Cardiac muscle cell (in vitro differentiated cells and primary cell): ENCODE data around the gene MBP. TPM values are rescaled to one million over a fixed set of nuclear protein-coding genes. Genes with fewer than 3 reads are reported as not detected.

Source experiments
- DNase-seq, 2 donors: peaks; one replicate each; pipeline versions ENCODE4 v3.0.0 to v3.0.0-alpha.2; 2010 to 2017; ENCODE audit warnings: low read depth in 1 of 2, low spot score in 1 of 2
- H3K27ac ChIP-seq: fragments of 200-600 bp; sonication (generic); 2 replicates; pipeline ENCODE4 v1.5.1; 2016
- H3K27me3 ChIP-seq: fragments of 200-600 bp; sonication (generic); 2 replicates; pipeline ENCODE4 v1.6.0; 2016; ENCODE audit warnings: control low read depth
- H3K36me3 ChIP-seq: fragments of 200-600 bp; sonication (generic); 2 replicates; pipeline ENCODE4 v1.5.1; 2016; ENCODE audit warnings: control low read depth
- H3K4me1 ChIP-seq: fragments of 200-600 bp; sonication (generic); 2 replicates; pipeline ENCODE4 v1.8.1; 2017; ENCODE audit warnings: low read depth, mild to moderate bottlenecking, mixed run types
- H3K4me3 ChIP-seq: fragments of 200-600 bp; sonication (generic); 2 replicates; pipeline ENCODE4 v1.5.1; 2016; ENCODE audit warnings: mild to moderate bottlenecking
- H3K9me3 ChIP-seq: fragments of 200-600 bp; sonication (generic); 2 replicates; pipeline ENCODE4 v1.5.1; 2017; ENCODE audit warnings: low read depth, mild to moderate bottlenecking, control low read depth
- polyA plus RNA-seq: library from polyadenylated mRNA; unstranded; fragments of >200 nt; fragmentation: Nextera tagmentation; extraction: Ambion mirVana; gene quantifications from 2 replicates; pipeline ENCODE4 v1.2.1, GENCODE V29; 2016
- total RNA-seq: library from RNA; depleted of rRNA; stranded (reverse); fragments of >200 nt; gene quantifications from 2 replicates; pipeline ENCODE4 v1.2.3, GENCODE V29; 2016
- TF ChIP-seq, protein P1 (sequence below): IDR thresholded peaks from 2 replicates; pipeline ENCODE4 v1.5.1; 2012; ENCODE audit warnings: low read depth, mild to moderate bottlenecking, low read length

Gene MBP
- total and polyA plus RNA-seq, 2 experiments from 2014 or later: 0.32 to 0.42 TPM

DNA sequence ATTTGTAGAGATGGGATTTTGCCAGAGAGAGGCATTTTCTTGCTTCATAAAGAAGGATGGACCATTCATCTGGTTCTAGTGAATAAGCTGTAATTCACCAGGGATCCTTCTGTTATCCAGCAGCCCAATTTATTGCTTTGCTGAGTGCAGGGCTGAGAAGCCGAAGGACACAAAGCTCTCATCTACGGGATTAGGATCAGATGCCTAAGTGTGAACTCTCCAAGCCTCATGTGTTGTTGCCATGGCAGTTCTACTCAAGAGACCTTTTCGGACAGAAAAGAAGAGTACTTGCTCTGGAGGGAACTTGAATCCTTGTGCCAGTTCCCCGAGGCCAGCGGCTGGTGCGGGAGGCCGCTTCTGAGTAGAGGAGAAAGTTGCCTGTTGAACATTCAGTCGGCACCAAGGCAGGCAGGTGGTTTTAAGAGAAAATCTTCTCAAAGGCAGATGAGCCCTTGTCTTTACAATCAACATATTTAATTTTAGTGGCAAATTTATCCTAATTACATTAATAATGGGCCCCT is 38.4 kb upstream of the MBP start:
- H3K4me3 ChIP-seq: no peak overlapping the region
- TF ChIP-seq, protein P1, sequence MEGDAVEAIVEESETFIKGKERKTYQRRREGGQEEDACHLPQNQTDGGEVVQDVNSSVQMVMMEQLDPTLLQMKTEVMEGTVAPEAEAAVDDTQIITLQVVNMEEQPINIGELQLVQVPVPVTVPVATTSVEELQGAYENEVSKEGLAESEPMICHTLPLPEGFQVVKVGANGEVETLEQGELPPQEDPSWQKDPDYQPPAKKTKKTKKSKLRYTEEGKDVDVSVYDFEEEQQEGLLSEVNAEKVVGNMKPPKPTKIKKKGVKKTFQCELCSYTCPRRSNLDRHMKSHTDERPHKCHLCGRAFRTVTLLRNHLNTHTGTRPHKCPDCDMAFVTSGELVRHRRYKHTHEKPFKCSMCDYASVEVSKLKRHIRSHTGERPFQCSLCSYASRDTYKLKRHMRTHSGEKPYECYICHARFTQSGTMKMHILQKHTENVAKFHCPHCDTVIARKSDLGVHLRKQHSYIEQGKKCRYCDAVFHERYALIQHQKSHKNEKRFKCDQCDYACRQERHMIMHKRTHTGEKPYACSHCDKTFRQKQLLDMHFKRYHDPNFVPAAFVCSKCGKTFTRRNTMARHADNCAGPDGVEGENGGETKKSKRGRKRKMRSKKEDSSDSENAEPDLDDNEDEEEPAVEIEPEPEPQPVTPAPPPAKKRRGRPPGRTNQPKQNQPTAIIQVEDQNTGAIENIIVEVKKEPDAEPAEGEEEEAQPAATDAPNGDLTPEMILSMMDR: no peak
- no peak for DNase-seq
- no peaks in the 10 kb centered on the region for H3K9me3 ChIP-seq
- no peak overlapping the region for H3K27ac ChIP-seq
- no peaks in the 10 kb centered on the region for H3K4me1 ChIP-seq
- no peaks in the 10 kb centered on the region for H3K27me3 ChIP-seq
- H3K36me3 ChIP-seq: no peaks in the 10 kb centered on the region

DNA sequence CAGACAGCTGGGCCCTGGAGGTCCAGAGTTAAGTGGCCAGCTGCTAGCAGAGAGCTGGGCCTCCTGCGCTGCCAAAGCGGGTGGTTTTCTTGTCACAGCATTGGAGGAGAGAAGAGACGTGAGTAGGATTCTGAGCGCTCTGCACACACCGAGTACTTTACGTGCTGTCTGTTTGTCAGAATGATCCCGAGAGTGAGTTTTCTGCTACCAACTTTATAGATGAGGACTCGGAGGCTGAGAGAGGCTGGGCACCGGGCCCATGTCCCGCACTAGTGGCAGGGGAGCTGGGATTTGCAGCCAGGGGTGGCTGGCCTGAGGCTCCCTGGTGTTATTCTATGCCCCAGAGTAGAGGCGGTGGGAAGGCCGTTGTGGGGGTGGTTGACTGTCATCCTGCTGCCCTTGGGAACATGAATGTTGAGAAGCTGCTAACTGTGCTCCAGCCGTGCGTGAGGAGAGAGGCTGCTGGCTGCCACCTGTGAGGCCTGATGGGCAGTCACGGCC is 36.3 kb upstream of the MBP start:
- Histone ChIP-seq H3K4me1 (no peaks in the 10 kb centered on the region), H3K9me3 (no peaks in the 10 kb centered on the region), H3K27me3 (no peaks in the 10 kb centered on the region), H3K36me3 (no peaks in the 10 kb centered on the region), H3K27ac (no peak overlapping the region), H3K4me3 (no peak overlapping the region)
- DNase-seq: no peak
- TF ChIP-seq, protein P1: no peak

DNA sequence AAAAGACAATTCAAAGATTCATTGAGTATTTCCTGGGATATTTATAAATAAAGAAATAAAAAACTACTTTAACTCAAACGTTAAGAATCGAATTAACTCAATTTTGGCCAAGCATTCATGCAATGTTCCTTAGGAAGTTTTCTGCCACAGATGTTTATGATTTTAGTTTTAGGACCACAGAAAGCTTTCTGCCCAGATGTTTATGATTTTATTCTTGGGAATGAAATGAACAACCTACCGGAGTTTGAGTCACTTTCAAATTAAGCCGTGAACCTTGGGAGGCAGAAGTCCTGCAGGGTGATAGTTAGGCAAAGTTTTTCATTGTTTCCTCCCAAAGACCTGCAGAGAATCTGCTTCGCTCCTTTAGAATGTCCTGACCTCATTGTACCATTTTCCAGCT is 34.7 kb upstream of the MBP start:
- H3K9me3 ChIP-seq: no peaks in the 10 kb centered on the region
- no peak overlapping the region for H3K4me3 ChIP-seq
- no peaks in the 10 kb centered on the region for H3K4me1 ChIP-seq
- H3K36me3 ChIP-seq: no peaks in the 10 kb centered on the region
- no peak for DNase-seq
- no peaks in the 10 kb centered on the region for H3K27me3 ChIP-seq
- no peak overlapping the region for H3K27ac ChIP-seq
- TF ChIP-seq, protein P1: no peak

DNA sequence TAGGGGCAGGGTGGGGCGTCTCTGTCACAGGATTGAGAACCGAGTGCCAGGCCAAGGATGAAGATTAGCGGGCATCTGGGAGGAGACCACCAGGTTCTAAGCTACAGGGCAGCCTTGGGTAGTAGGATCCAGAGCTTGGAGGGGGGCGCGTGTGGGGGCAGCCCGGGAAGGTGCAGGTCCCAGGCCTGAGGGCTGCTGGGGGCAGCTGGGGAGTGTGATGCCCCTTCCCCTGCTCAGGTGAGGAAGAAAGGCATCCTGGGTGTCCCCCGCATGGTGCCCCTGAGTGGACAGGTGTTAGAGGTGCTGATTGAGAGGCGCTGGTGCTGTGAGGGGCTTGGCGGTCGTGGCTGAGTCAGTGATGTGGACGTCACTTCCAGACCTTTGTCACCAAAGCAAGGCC is 33.9 kb upstream of the MBP start:
- Histone ChIP-seq H3K36me3 (no peaks in the 10 kb centered on the region), H3K4me1 (no peaks in the 10 kb centered on the region), H3K27me3 (no peaks in the 10 kb centered on the region), H3K9me3 (no peaks in the 10 kb centered on the region), H3K27ac (no peak overlapping the region), H3K4me3 (no peak overlapping the region)
- no peak for DNase-seq
- TF ChIP-seq, protein P1: no peak

DNA sequence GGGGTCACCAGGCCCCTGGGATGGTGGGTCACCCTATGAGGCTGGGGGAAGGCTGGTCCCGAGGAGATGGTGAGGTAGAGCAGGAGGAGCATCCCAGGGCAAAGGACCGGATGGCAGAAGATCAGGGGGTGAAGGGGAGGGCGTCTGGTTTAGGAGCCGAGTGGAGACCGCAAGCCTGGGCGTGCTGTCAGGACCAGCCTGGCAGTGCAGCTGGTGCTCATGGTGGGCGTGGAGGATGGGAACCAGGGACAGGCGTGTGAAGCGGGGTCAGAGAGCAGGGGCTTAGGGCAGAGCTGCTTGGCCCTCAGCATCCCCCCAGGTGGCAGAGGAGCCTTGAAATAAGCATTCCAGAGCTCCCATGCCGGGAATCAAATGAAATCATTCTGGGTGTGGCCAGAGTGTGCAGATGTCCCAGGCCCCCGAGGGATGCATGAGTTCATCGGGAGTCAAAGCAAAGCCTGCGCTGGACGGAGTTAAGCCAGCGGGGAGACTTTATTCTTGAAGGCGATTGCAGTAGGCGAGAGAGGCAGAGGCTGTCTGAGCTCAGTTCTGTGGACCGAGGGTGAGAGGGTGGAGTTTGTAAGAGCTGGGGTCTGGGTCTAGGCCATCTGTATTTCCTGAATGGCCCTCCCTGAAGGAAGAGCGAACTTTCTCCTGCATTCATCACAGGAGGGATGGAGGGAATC is 33.1 kb upstream of the MBP start:
- H3K9me3 ChIP-seq: no peaks in the 10 kb centered on the region

More for the DNA sequence above, 33.1 kb upstream of the MBP start:
- H3K27me3 ChIP-seq: no peaks in the 10 kb centered on the region
- H3K27ac ChIP-seq: no peak overlapping the region
- H3K36me3 ChIP-seq: no peaks in the 10 kb centered on the region
- H3K4me1 ChIP-seq: no peaks in the 10 kb centered on the region
- TF ChIP-seq, protein P1: no peak
- H3K4me3 ChIP-seq: no peak overlapping the region
- peak in 1 of 2 donors; percentile 38 for DNase-seq
